ENCODE results near the gene P2RX6. TPM values are rescaled to one million over a fixed set of nuclear protein-coding genes. Genes with fewer than 3 reads are reported as not detected.

The P2RX6 gene
- total RNA-seq, 6 experiments from 2014 or later: 0.09 to 1.4 (median 0.42) TPM; not detected in 1

- Histone ChIP-seq H3K4me1 (no peaks in the 10 kb centered on the region), H3K9me3 (no peaks in the 10 kb centered on the region), H3K27ac (no peak overlapping the region), H3K4me3 (no peak overlapping the region), H3K36me3 (no peaks in the 10 kb centered on the region), H3K27me3 (no peaks in the 10 kb centered on the region)
- ATAC-seq (no peak), DNase-seq (peak in 1 of 3 donors; percentile 23)
- intact Hi-C loops (cut with DNase I): no loop called here
- 42% methylated on average over 9 of the region's 13 CpGs for WGBS (ENCODE audit: insufficient coverage, low coverage, low lambda C conversion rate, missing lambda C conversion rate)
- no peak for TF ChIP-seq CTCF (IDR thresholded peaks at IDR 0.05)
- no peak for TF ChIP-seq POLR2A (IDR thresholded peaks at IDR 0.05)
These were observed 50.2 kb downstream of the P2RX6 start for GRCh38 chr22:21064917-21065864.

GRCh38 chr22:21067075-21067900 lies 52.3 kb downstream of the P2RX6 start:
- 65% methylated on average over 9 of the region's 28 CpGs for WGBS (ENCODE audit: insufficient coverage, low coverage, low lambda C conversion rate, missing lambda C conversion rate)
- no peak for ATAC-seq
- no peak for DNase-seq

GRCh38 chr22:21067901-21068680 lies 53.1 kb downstream of the P2RX6 start:
- ATAC-seq: no peak

More at GRCh38 chr22:21067075-21067900, 52.3 kb downstream of the P2RX6 start:
- Histone ChIP-seq H3K9me3 (no peaks in the 10 kb centered on the region), H3K27me3 (no peaks in the 10 kb centered on the region), H3K4me3 (no peak overlapping the region), H3K4me1 (no peaks in the 10 kb centered on the region), H3K27ac (no peak overlapping the region), H3K36me3 (no peaks in the 10 kb centered on the region)
- no peak for TF ChIP-seq CTCF (IDR thresholded peaks at IDR 0.05)
- intact Hi-C loops (cut with DNase I): no loop called here

More at GRCh38 chr22:21067901-21068680, 53.1 kb downstream of the P2RX6 start:
- WGBS (ENCODE audit: insufficient coverage, low coverage, low lambda C conversion rate, missing lambda C conversion rate): 94% methylated on average over 3 of the region's 12 CpGs
- no peaks in the 10 kb centered on the region for H3K9me3 ChIP-seq
- no peak overlapping the region for H3K4me3 ChIP-seq
- H3K36me3 ChIP-seq: no peaks in the 10 kb centered on the region
- intact Hi-C loops (cut with DNase I): no loop called here
- no peak for DNase-seq
- no peak for TF ChIP-seq POLR2A (IDR thresholded peaks at IDR 0.05)
- no peak for TF ChIP-seq CTCF (IDR thresholded peaks at IDR 0.05)
- no peaks in the 10 kb centered on the region for H3K27me3 ChIP-seq
- H3K27ac ChIP-seq: no peak overlapping the region
- no peaks in the 10 kb centered on the region for H3K4me1 ChIP-seq

Measured in right lobe of liver (tissue), 6 donors.